Glutamatergic neuron (in vitro differentiated cells): ENCODE measurements around the gene PHF12. TPM values are rescaled to one million over a fixed set of nuclear protein-coding genes. Genes with fewer than 3 reads are reported as not detected.
A peak's percentile ranks its signal among the peaks of the same experiment; 100 is the strongest.

Source experiments
- DNase-seq: peaks from one replicate; pipeline ENCODE4 v3.0.0; 2022
- H3K27ac Mint-ChIP-seq: one replicate; pipeline ENCODE4 v1.8.0; 2020; ENCODE audit warnings: mild to moderate bottlenecking, mixed read lengths, inconsistent platforms; ENCODE audit not compliant: unreplicated experiment
- H3K27me3 Mint-ChIP-seq: one replicate; pipeline ENCODE4 v1.8.0; 2020; ENCODE audit warnings: mild to moderate bottlenecking, moderate library complexity, mixed read lengths, inconsistent platforms; ENCODE audit not compliant: unreplicated experiment
- H3K36me3 Mint-ChIP-seq: one replicate; pipeline ENCODE4 v1.8.0; 2020; ENCODE audit warnings: mild to moderate bottlenecking, mixed read lengths, inconsistent platforms; ENCODE audit not compliant: unreplicated experiment
- H3K4me1 Mint-ChIP-seq: one replicate; pipeline ENCODE4 v1.8.0; 2020; ENCODE audit warnings: mild to moderate bottlenecking, low read depth, mixed read lengths, inconsistent platforms; ENCODE audit not compliant: unreplicated experiment
- H3K4me3 Mint-ChIP-seq: one replicate; pipeline ENCODE4 v1.8.0; 2020; ENCODE audit warnings: mild to moderate bottlenecking, mixed read lengths, inconsistent platforms; ENCODE audit not compliant: unreplicated experiment
- H3K9me3 Mint-ChIP-seq: one replicate; pipeline ENCODE4 v1.8.0; 2020; ENCODE audit warnings: mild to moderate bottlenecking, moderate library complexity, mixed read lengths, inconsistent platforms; ENCODE audit not compliant: unreplicated experiment
- total RNA-seq: library from RNA; stranded (reverse); fragmentation: NEBNext Ultra II Directional; extraction: Animal tissue kit (Norgen Biotek cat#: 25700); gene quantifications from one replicate; pipeline ENCODE4 v1.2.1, GENCODE V29; 2021; ENCODE audit not compliant: unreplicated experiment
- TF ChIP-seq, protein P1 (sequence below): fragments of 200-600 bp; sonication (generic); IDR thresholded peaks from one replicate; pipeline ENCODE4 v1.5.0; 2021; ENCODE audit not compliant: partially characterized antibody, unreplicated experiment

PHF12 gene
- total RNA-seq, 1 donor from 2014 or later = 59.8 TPM

DNA sequence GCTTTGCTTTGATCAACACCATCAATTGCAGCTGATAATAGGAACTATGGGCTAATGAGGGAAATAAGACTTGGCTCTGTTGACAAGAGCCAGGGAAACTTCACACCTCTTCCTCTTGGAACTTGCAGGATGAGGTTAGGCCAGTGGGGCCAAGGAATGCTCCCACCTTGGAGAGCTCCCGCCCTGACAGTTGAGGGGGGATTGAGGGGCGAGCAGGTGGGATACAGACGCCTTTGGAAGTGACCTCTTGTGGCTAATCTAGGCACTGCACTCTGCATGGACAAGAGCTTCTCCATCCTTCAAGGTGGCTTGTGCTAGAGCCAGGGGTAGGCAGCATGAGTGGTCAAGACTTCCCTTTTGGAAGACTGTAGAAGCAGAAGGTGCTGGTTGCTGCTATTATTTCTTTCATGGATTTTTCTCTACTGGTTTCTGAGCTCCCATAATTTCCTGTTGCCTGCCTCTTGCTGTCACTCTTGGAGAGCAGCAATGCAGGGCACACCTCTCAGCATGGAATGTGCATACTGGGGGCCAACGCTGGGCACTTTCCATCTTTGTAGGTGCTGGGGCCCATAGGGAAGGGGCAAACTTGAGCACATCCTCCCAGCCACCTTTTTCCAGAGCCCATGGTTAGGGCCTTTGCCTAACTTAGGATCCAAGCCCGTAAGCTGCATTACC, 2.3 kb upstream of the PHF12 start:
- H3K36me3 Mint-ChIP-seq = no peaks in the 10 kb centered on the region
- H3K27ac Mint-ChIP-seq = no peak overlapping the region
- H3K4me3 Mint-ChIP-seq = peak overlapping the region; percentile 55
- peaks cover 8% of the 10 kb centered on the region for H3K9me3 Mint-ChIP-seq
- TF ChIP-seq, protein P1, sequence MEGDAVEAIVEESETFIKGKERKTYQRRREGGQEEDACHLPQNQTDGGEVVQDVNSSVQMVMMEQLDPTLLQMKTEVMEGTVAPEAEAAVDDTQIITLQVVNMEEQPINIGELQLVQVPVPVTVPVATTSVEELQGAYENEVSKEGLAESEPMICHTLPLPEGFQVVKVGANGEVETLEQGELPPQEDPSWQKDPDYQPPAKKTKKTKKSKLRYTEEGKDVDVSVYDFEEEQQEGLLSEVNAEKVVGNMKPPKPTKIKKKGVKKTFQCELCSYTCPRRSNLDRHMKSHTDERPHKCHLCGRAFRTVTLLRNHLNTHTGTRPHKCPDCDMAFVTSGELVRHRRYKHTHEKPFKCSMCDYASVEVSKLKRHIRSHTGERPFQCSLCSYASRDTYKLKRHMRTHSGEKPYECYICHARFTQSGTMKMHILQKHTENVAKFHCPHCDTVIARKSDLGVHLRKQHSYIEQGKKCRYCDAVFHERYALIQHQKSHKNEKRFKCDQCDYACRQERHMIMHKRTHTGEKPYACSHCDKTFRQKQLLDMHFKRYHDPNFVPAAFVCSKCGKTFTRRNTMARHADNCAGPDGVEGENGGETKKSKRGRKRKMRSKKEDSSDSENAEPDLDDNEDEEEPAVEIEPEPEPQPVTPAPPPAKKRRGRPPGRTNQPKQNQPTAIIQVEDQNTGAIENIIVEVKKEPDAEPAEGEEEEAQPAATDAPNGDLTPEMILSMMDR = peak; percentile 93
- peaks cover 9% of the 10 kb centered on the region for H3K27me3 Mint-ChIP-seq
- DNase-seq = peak; percentile 67
- H3K4me1 Mint-ChIP-seq = peaks cover 2% of the 10 kb centered on the region

DNA sequence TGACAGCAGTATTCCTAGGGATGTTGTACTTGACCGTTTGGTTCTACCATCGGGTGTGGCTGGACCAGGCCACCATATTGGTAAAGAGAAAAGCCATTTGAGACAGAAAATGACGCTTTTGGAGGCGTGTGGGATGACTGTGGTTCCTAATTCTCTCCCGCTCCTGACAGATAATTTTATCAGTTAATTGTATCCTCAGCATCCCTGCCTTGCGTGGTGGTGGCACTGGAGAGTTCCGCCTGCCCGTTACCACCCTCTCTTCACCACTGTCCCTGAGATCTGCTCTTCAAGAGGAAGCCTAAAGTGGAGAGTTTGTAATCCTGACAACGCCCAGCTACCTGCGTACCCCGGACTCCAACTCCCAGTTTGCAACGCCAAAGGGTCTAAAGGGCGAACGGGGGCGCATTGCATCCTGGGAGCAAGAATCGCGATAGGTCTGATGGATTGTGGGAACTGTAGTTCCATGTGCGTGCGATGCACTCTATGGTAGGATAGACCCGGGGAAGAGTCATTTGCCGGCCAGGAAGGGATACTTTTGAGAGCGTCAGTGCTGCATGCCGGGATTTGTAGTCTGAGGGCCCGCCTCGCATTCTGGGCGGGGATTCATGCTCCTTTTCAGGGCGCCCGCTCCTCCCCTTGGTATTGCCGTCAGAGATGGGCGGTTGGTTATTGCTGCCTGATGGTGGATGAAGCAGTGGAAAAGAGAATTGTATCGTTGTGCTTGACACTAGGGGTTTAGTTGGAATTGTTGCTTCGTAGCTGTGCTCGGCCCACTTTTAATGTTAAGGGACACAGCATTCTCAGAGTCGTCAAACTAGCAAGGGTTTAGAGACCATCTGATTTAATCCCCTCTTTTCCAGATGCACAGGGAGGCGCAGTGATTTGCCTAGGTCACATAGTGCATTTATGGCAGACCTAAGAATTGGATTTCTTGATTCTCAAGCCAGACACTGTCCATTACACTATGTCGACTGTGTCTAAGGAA, 965 bp upstream of the PHF12 start:
- Mint-ChIP-seq H3K9me3 (peaks cover 10% of the 10 kb centered on the region), H3K27ac (no peak overlapping the region), H3K4me3 (no peak overlapping the region), H3K27me3 (peaks cover 11% of the 10 kb centered on the region), H3K36me3 (no peaks in the 10 kb centered on the region), H3K4me1 (peaks cover 11% of the 10 kb centered on the region)
- peak; percentile 89 for DNase-seq
- TF ChIP-seq, protein P1 = no peak

DNA sequence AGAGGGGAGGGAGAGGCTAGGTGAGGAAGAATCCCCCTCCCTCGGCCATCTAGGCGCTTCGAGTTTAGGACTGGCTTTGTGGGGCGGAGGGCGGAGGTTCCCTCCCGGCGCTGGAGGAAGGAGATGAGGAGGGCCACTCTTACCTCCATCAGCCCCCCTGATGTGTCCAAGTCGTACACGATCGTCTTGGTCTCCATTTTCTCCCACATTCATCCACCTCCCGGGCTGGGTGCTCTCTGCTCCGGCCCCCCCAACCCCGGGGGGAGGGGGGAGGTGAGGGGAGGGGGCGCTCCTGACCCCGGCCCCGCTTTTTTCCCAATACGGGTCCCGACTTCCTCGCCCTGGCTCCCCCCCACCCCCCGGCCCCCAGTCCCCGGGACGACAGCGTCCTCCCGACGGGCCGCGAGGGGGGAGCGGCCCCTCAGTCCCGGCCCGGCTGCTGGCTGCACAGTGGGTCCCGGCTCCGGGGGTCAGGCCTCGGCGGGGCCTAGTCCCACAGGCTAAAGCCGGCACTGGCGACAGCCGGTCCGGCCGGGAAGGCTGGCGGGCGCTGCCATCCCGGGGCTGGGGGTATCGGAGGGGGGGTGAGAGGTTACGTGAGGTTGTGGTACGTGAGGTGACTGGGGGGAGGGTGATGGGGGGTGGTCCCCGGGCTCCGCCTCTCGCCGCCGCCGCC, 428 bp downstream of the PHF12 start:
- TF ChIP-seq, protein P1 = no peak
- Mint-ChIP-seq H3K27ac (peak overlapping the region; percentile 90), H3K9me3 (peaks cover 10% of the 10 kb centered on the region), H3K27me3 (peaks cover 11% of the 10 kb centered on the region), H3K4me3 (peak overlapping the region; percentile 87), H3K36me3 (no peaks in the 10 kb centered on the region), H3K4me1 (peaks cover 14% of the 10 kb centered on the region)
- DNase-seq = no peak

DNA sequence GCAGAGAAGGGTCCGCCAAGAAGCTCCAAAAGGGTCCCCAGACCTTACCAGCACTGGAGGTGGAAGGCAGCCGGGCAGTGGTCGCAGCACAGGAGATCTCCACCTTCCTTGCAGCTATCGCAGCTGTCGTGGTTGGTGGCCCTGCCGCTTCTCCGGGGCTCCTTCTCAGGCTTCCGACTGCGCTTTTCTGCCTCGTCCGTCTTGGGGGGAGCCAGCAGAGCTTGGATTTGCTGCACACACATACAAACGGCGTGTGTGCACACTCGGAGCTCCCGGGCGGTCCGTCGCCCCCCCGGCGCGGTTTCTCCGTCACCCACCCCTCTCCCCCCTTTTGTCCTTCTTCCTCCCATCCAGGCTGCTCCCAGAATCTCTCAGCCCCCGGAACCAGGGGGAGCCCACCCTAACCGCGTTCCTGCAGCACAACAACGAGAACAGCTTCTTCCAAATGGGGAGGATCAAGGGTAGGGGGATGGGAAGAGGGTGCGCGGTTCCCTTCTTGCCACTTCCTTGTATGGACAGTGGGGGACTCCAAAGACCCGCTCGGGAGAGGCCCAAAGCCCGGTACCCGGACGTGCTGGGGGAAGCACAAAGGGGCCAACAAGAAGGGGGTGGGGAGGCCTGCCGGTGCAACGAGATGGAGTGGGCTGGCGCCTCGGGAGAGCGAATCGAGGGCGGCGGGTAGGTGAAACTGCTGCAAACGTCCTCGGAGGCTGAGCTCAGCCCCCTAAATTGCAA, 1.1 kb downstream of the PHF12 start:
- H3K9me3 Mint-ChIP-seq = peaks cover 10% of the 10 kb centered on the region
- peak; percentile 65 for DNase-seq
- peak overlapping the region; percentile 90 for H3K27ac Mint-ChIP-seq
- peak overlapping the region; percentile 87 for H3K4me3 Mint-ChIP-seq
- H3K27me3 Mint-ChIP-seq = peaks cover 11% of the 10 kb centered on the region
- TF ChIP-seq, protein P1 = no peak
- H3K4me1 Mint-ChIP-seq = peaks cover 16% of the 10 kb centered on the region
- no peaks in the 10 kb centered on the region for H3K36me3 Mint-ChIP-seq
